Thoracic aorta (tissue), 2 donors: ENCODE measurements around the gene C1orf94. TPM values are rescaled to one million over a fixed set of nuclear protein-coding genes. Genes with fewer than 3 reads are reported as not detected.

Source experiments
- ATAC-seq: fragments of 150-250 bp; one replicate; pipeline ENCODE4 v1.8.0; 2017; ENCODE audit warnings: low read depth; ENCODE audit not compliant: insufficient number of reproducible peaks, low FRiP score
- DNase-seq: peaks from one replicate; pipeline ENCODE4 v3.0.0-alpha.2; 2020; ENCODE audit warnings: low spot score
- H3K27ac ChIP-seq, 2 donors: fragments of 200-600 bp; sonication (generic); 1 replicate in 1 of 2; 2 replicates in 1 of 2; pipeline ENCODE4 v1.5.1; 2016; ENCODE audit warnings: mild to moderate bottlenecking in 2 of 2, moderate library complexity in 2 of 2
- H3K27me3 ChIP-seq: fragments of 200-600 bp; sonication (generic); replicated peaks from 2 replicates; pipeline ENCODE4 v1.6.0; 2016; ENCODE audit warnings: mild to moderate bottlenecking; ENCODE audit not compliant: insufficient read depth
- H3K36me3 ChIP-seq: fragments of 200-600 bp; sonication (generic); one replicate; pipeline ENCODE4 v1.5.1; 2016
- H3K4me1 ChIP-seq, 2 donors: fragments of 200-600 bp; sonication (generic); 1 replicate in 1 of 2; 2 replicates in 1 of 2; pipeline versions ENCODE4 v1.5.1 to v1.6.0; 2016; ENCODE audit warnings: low read depth in 2 of 2, mild to moderate bottlenecking in 1 of 2; ENCODE audit not compliant: control insufficient read depth in 1 of 2
- H3K4me3 ChIP-seq: fragments of 200-600 bp; sonication (generic); 2 replicates; pipeline ENCODE4 v1.5.1; 2016; ENCODE audit warnings: mild to moderate bottlenecking
- H3K9me3 ChIP-seq: fragments of 200-600 bp; sonication (generic); 2 replicates; pipeline ENCODE4 v1.5.1; 2016
- CTCF ChIP-seq: fragments of 200-600 bp; sonication (generic); IDR thresholded peaks from one replicate; pipeline ENCODE4 v1.5.1; 2019; ENCODE audit warnings: antibody characterized with exemption
- total RNA-seq, 2 donors: library from RNA; depleted of rRNA; stranded (reverse); fragments of >200 nt; gene quantifications; one replicate each; pipeline versions ENCODE4 v1.1.0 to v1.2.3, GENCODE V29; 2016

Gene C1orf94
- total RNA-seq, 2 donors from 2014 or later = not detected

DNA sequence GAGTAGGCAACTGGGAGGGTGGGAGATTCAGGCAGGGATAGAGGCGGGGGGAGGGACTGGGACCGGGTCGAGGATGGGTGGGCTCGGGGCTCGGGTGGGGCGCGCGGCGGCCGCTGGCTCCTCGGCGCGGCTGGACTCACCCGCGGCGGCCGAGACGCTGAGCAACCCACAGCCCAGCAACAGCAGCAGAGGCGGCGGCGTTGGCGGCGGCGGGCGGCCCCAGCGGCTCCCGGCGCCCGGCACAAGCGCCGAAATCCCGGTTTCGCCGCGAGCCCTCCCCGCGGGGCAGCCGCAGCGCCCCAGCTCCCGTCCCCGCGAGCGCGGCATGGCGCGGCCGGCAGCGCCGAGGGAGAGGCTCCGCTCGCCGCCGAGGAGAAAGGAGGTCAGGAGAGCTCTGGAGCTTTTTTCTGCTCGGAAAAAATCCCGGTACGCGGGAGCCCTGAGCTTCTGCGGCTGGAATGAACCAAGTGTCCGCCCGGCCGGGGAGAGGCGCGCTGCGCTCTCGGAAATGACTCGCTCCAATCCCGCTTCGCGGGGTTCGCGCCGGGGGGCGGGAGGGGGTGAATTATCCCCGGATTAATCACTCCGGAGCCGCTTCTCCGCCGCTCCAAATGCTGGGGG lies 11.8 kb upstream of the C1orf94 start, which contains the start of gene CSMD2:
Gene CSMD2, minus strand, starts transcription at position 460 of the 621 bp plus-strand sequence. Its CDS starts 133 bp downstream, at position 327.
- H3K36me3 ChIP-seq = no peaks in the 10 kb centered on the region
- H3K27ac ChIP-seq = no peak within 1 kb of the TSS
- H3K27me3 ChIP-seq = no peaks in the 10 kb centered on the region
- peaks cover 25 to 42% of the 10 kb centered on the region in 2 donors for H3K4me1 ChIP-seq
- no peak for TF ChIP-seq CTCF
- H3K9me3 ChIP-seq = no peaks in the 10 kb centered on the region
- no peak for DNase-seq
- H3K4me3 ChIP-seq = peak within 1 kb of the TSS; percentile 73
- ATAC-seq = no peak

DNA sequence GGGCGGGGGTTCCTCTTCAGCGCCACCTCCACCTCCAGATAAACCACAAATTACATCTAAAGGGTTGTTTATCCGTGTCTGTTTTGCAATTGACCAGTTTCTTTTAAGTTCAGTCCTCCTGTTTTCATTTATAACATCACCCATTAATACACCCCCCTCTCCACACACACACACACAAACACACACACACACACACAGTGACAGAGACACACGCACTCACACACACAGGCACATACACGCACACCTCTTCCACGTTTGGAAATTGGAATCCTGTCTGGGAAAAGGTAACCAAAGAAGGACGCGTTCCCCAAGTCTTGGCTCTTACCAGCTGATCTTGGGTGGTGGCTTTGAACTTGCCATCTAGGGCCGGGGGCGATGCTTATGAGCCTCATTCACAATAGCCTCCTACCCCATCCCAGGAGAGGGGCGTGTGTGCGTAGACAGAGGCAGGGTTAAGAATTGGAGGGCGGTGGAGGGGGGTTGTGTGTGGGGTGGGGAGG lies 11.2 kb upstream of the C1orf94 start:
- Histone ChIP-seq H3K36me3 (no peaks in the 10 kb centered on the region), H3K4me1 (peaks cover 25 to 42% of the 10 kb centered on the region in 2 donors), H3K27me3 (no peaks in the 10 kb centered on the region), H3K27ac (no peak overlapping the region), H3K9me3 (no peaks in the 10 kb centered on the region), H3K4me3 (peak overlapping the region; percentile 73)
- ATAC-seq (no peak), DNase-seq (no peak)
- no peak for TF ChIP-seq CTCF

DNA sequence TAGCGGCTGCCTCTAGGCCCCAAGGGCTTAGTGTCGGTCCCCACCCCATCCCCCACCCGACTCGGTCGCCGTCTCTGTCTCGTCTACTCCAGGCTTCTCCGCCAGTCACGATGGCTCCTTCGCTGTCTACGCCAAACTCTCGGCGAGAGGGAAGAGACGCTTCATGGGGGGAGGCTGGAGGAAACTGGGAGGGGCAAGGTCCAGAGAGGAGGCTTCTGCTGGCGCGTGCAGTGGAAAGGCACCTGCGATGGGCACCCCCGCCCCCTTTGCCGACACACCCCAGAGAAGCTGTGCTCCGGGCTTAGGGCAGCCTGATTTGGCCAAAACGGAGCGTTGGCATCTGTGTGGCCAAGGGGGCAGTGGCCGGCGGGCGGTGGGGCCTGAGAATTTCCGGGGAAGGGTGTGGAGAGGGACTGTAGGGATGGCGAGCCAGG lies 10.5 kb upstream of the C1orf94 start:
- no peak overlapping the region for H3K27ac ChIP-seq
- TF ChIP-seq CTCF = no peak
- no peaks in the 10 kb centered on the region for H3K27me3 ChIP-seq
- no peaks in the 10 kb centered on the region for H3K9me3 ChIP-seq
- H3K36me3 ChIP-seq = no peaks in the 10 kb centered on the region
- ATAC-seq (no peak), DNase-seq (no peak)
- peak overlapping the region; percentile 62 for H3K4me3 ChIP-seq
- peaks cover 25 to 42% of the 10 kb centered on the region in 2 donors for H3K4me1 ChIP-seq

- Histone ChIP-seq H3K27me3 (no peaks in the 10 kb centered on the region), H3K36me3 (no peaks in the 10 kb centered on the region), H3K9me3 (no peaks in the 10 kb centered on the region), H3K4me1 (peaks cover 25 to 42% of the 10 kb centered on the region in 2 donors), H3K4me3 (peak overlapping the region; percentile 62), H3K27ac (no peak overlapping the region)
- no peak for TF ChIP-seq CTCF
- no peak for DNase-seq
- no peak for ATAC-seq
Measured at GRCh38 chr1:34166625-34167361, 9.9 kb upstream of the C1orf94 start.

DNA sequence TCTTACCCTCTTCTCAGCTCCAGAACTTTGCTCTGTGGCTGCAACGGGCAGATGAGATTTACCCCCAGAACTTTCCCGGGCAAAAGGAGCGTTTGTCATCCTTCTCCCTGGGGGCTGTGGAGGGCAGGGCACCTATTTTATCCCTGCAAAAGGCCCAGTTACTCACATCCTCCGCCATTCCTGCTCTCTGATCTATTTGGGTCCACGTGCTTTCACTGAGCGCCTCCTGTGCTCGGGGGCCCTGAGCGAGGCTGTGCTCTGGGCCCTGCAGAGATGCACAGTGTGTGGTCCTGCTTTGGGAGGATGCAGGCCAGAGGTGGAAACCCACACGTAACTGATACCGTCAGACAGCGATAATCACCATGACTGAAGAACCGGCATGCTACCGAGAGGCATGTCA lies 9.3 kb upstream of the C1orf94 start:
- DNase-seq = no peak
- peaks cover 25 to 42% of the 10 kb centered on the region in 2 donors for H3K4me1 ChIP-seq
- ATAC-seq = no peak
- H3K27ac ChIP-seq = no peak overlapping the region
- no peaks in the 10 kb centered on the region for H3K9me3 ChIP-seq
- H3K27me3 ChIP-seq = no peaks in the 10 kb centered on the region
- TF ChIP-seq CTCF = no peak
- H3K36me3 ChIP-seq = no peaks in the 10 kb centered on the region
- H3K4me3 ChIP-seq = no peak overlapping the region
